Keratinocyte (primary cell): Measurements from ENCODE around the gene CTNNA2. TPM values are rescaled to one million over a fixed set of nuclear protein-coding genes. Genes with fewer than 3 reads are reported as not detected.

ENCODE experiments used
- DNase-seq: peaks from one replicate; pipeline ENCODE4 v3.0.0-alpha.2; 2011; ENCODE audit warnings: low read depth, missing footprints, low spot score
- FAIRE-seq: peaks from 2 replicates; lab custom pipeline; 2011; peaks lifted over from hg19 to GRCh38; lab: Jason Lieb, UNC
- H2AFZ ChIP-seq: 2 replicates; pipeline ENCODE4 v1.6.0; 2012; ENCODE audit warnings: low read length, control low read depth, inconsistent platforms; ENCODE audit not compliant: control insufficient read depth
- H3K27ac ChIP-seq: 2 replicates; pipeline ENCODE4 v1.5.1; 2011; ENCODE audit warnings: low read length; ENCODE audit not compliant: control insufficient read depth, insufficient read depth
- H3K27me3 ChIP-seq: 3 replicates; pipeline ENCODE4 v1.6.0; 2011; ENCODE audit warnings: low read length; ENCODE audit not compliant: control insufficient read depth, insufficient read depth; ENCODE audit errors: extremely low read depth
- H3K36me3 ChIP-seq, 2 experiments: 2 replicates in 1 of 2; 3 replicates in 1 of 2; pipeline ENCODE4 v1.5.1; 2011; ENCODE audit warnings: low read length in 2 of 2, mild to moderate bottlenecking in 1 of 2; ENCODE audit not compliant: control insufficient read depth in 2 of 2, insufficient read depth in 2 of 2; ENCODE audit errors: extremely low read depth in 1 of 2
- H3K4me1 ChIP-seq: 3 replicates; pipeline ENCODE4 v1.5.1; 2011; ENCODE audit warnings: low read length; ENCODE audit not compliant: control insufficient read depth, insufficient read depth; ENCODE audit errors: extremely low read depth
- H3K4me2 ChIP-seq: 3 replicates; pipeline ENCODE4 v1.6.0; 2011; ENCODE audit warnings: low read depth, low read length; ENCODE audit not compliant: control insufficient read depth, insufficient read depth; ENCODE audit errors: extremely low read depth
- H3K4me3 ChIP-seq, 3 experiments: fragments of 200-600 bp in 1 of 3; sonication (generic) in 1 of 3; 2 replicates in 2 of 3; 3 replicates in 1 of 3; pipeline ENCODE4 v1.5.1; 2011 to 2016; ENCODE audit warnings: low read length in 3 of 3, mild to moderate bottlenecking in 3 of 3, control low read depth in 2 of 3, inconsistent platforms in 1 of 3, low read depth in 1 of 3, mixed read lengths in 1 of 3, mixed run types in 1 of 3, moderate library complexity in 1 of 3; ENCODE audit not compliant: control insufficient read depth in 2 of 3, insufficient read depth in 2 of 3; ENCODE audit errors: extremely low read depth in 1 of 3
- H3K79me2 ChIP-seq: 2 replicates; pipeline ENCODE4 v1.6.0; 2012; ENCODE audit warnings: low read length; ENCODE audit not compliant: control insufficient read depth, insufficient read depth
- H3K9ac ChIP-seq: 3 replicates; pipeline ENCODE4 v1.6.0; 2011; ENCODE audit warnings: low read length; ENCODE audit not compliant: control insufficient read depth, insufficient read depth; ENCODE audit errors: extremely low read depth
- H3K9me1 ChIP-seq: 3 replicates; pipeline ENCODE4 v1.6.0; 2011; ENCODE audit warnings: low read length; ENCODE audit not compliant: control insufficient read depth, insufficient read depth; ENCODE audit errors: extremely low read depth
- H3K9me3 ChIP-seq: 2 replicates; pipeline ENCODE4 v1.5.1; 2012; ENCODE audit warnings: low read depth, low read length; ENCODE audit not compliant: control insufficient read depth
- H4K20me1 ChIP-seq: 3 replicates; pipeline ENCODE4 v1.6.0; 2011; ENCODE audit warnings: low read length; ENCODE audit not compliant: control insufficient read depth, insufficient read depth; ENCODE audit errors: extremely low read depth
- EZH2 ChIP-seq: IDR thresholded peaks from one replicate; pipeline ENCODE4 v1.6.1; 2012; ENCODE audit warnings: inconsistent platforms, mild to moderate bottlenecking, low read length, moderate library complexity
- dilution Hi-C: fragments of 300-500 bp; cut with MboI; formaldehyde crosslinking; loops from one replicate; pipeline ENCODE4 v1.7.0; 2020; ENCODE audit warnings: low sequenced_read_pairs; ENCODE audit not compliant: extremely low pct_ligation_motif_present
- polyA plus RNA-seq, 5 experiments: library from polyadenylated mRNA; depleted of rRNA in 3 of 5; stranded (reverse) in 3 of 5; stranded (forward) in 1 of 5; unstranded in 1 of 5; fragments of >200 nt; gene quantifications; 1 replicate in 1 of 5; 2 replicates in 3 of 5; 3 replicates in 1 of 5; pipeline versions ENCODE4 v1.2.1 to v1.2.3, GENCODE V29; 2011 to 2012; ENCODE audit warnings: missing spikeins in 2 of 5, low read depth in 1 of 5, low replicate concordance in 1 of 5
- TF ChIP-seq, protein P1 (sequence below), 3 experiments: IDR thresholded peaks in 1 of 3; conservative IDR thresholded peaks in 1 of 3; optimal IDR thresholded peaks in 1 of 3; 2 replicates in 2 of 3; 3 replicates in 1 of 3; pipeline versions ENCODE3 to v1.5.1; 2011; ENCODE audit warnings: low read length in 3 of 3, mild to moderate bottlenecking in 3 of 3, moderate library complexity in 2 of 3, control low read depth in 1 of 3, inconsistent platforms in 1 of 3; ENCODE audit not compliant: insufficient read depth in 2 of 3; ENCODE audit errors: extremely low read depth in 1 of 3

Gene CTNNA2
- polyA plus RNA-seq, 1 donor (not counting 4 experiments of a cell fraction or from before 2014, with no cell fraction given): not detected

DNA sequence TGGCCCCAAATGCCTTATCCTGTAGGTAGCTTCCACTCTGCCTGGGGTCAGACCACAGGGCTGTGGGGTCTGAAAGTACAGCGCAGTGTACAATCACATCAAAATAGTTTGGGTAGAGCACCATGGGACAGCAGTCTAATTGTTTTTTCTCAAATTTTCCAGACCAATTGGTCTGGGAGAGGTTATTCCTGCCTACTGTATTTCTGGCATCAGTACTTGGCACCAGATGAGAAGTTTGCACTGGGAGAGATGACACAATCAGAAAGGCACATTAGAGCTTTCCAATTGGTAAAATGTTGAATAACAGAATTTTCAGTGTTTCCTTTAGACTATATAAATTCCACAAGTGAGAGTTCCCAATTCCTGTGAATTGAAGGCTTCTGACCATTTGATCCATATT is 822.6 kb downstream of the CTNNA2 start:
- Histone ChIP-seq H3K9me1 (no peaks in the 10 kb centered on the region), H2AFZ (no peak overlapping the region), H3K27me3 (no peaks in the 10 kb centered on the region), H3K4me2 (no peak overlapping the region), H3K9ac (no peak overlapping the region), H3K9me3 (no peaks in the 10 kb centered on the region), H4K20me1 (no peaks in the 10 kb centered on the region), H3K4me3 (no peak overlapping the region), H3K27ac (no peak overlapping the region), H3K36me3 (no peaks in the 10 kb centered on the region), H3K79me2 (no peaks in the 10 kb centered on the region), H3K4me1 (no peaks in the 10 kb centered on the region)
- DNase-seq (no peak), FAIRE-seq (no peak)
- TF ChIP-seq, protein P1, sequence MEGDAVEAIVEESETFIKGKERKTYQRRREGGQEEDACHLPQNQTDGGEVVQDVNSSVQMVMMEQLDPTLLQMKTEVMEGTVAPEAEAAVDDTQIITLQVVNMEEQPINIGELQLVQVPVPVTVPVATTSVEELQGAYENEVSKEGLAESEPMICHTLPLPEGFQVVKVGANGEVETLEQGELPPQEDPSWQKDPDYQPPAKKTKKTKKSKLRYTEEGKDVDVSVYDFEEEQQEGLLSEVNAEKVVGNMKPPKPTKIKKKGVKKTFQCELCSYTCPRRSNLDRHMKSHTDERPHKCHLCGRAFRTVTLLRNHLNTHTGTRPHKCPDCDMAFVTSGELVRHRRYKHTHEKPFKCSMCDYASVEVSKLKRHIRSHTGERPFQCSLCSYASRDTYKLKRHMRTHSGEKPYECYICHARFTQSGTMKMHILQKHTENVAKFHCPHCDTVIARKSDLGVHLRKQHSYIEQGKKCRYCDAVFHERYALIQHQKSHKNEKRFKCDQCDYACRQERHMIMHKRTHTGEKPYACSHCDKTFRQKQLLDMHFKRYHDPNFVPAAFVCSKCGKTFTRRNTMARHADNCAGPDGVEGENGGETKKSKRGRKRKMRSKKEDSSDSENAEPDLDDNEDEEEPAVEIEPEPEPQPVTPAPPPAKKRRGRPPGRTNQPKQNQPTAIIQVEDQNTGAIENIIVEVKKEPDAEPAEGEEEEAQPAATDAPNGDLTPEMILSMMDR (optimal IDR thresholded peaks at IDR 0.05 in 1 of 3, IDR thresholded peaks at IDR 0.05 in 1 of 3, conservative IDR thresholded peaks at IDR 0.05 in 1 of 3; ENCODE audit: extremely low read depth in 1 of 3, insufficient read depth in 2 of 3, low read length in 3 of 3): no peak
- TF ChIP-seq EZH2: no peak
- dilution Hi-C loops: no loop called here

DNA sequence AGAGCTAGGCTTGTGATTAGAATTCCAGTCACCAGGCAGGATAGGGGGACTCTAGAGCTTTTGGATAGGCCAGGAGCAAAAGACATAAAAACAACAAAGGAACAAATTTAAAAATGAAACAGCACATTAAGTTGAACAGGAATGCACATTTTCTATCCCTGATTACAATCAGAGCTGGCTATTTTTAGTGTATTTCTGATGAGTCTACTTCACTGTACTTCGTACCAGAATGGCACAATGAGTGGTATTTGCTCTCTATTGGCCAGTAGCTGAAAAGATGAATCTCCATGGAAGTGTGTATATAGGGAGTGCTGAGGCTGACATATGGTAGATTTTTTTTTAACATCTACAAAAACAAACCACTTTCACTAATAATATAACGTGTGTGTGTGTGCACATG is 825.9 kb downstream of the CTNNA2 start:
- no peaks in the 10 kb centered on the region for H3K79me2 ChIP-seq
- TF ChIP-seq, protein P1 (optimal IDR thresholded peaks at IDR 0.05 in 1 of 3, IDR thresholded peaks at IDR 0.05 in 1 of 3, conservative IDR thresholded peaks at IDR 0.05 in 1 of 3; ENCODE audit: extremely low read depth in 1 of 3, insufficient read depth in 2 of 3, low read length in 3 of 3): no peak
- TF ChIP-seq EZH2: no peak
- H2AFZ ChIP-seq: no peak overlapping the region
- H3K27ac ChIP-seq: no peak overlapping the region
- no peaks in the 10 kb centered on the region for H3K9me3 ChIP-seq
- DNase-seq: no peak
- no peak overlapping the region for H3K9ac ChIP-seq
- H3K36me3 ChIP-seq: no peaks in the 10 kb centered on the region
- dilution Hi-C loops: no loop called here
- H3K27me3 ChIP-seq: no peaks in the 10 kb centered on the region
- no peaks in the 10 kb centered on the region for H4K20me1 ChIP-seq
- no peak for FAIRE-seq
- no peaks in the 10 kb centered on the region for H3K4me1 ChIP-seq
- H3K4me3 ChIP-seq: no peak overlapping the region
- H3K9me1 ChIP-seq: no peaks in the 10 kb centered on the region
- no peak overlapping the region for H3K4me2 ChIP-seq
